Measurements from ENCODE around the gene RAB3C.

- TF ChIP-seq CTCF (IDR thresholded peaks at IDR 0.05; ENCODE audit: low read depth, low read length) (no peak), EZH2phosphoT487 (IDR thresholded peaks at IDR 0.05; ENCODE audit: low read depth) (no peak)
These were observed 227.2 kb downstream of the RAB3C start for GRCh38 chr5:58810086-58810485.
